ENCODE results near the gene ELFN2.

GRCh38 chr22:37356922-37357321 lies 70.4 kb downstream of the ELFN2 start:
- no peak for TF ChIP-seq EZH2 (IDR thresholded peaks at IDR 0.05; ENCODE audit: insufficient read depth, poor library complexity, severe bottlenecking)
- TF ChIP-seq EZH2phosphoT487 (IDR thresholded peaks at IDR 0.05; ENCODE audit: insufficient read depth, low read depth), result no peak

Measured in GM23248 (cell line).